Endothelial cell (in vitro differentiated cells): Measurements from ENCODE around the gene PRXL2B. TPM values are rescaled to one million over a fixed set of nuclear protein-coding genes. Genes with fewer than 3 reads are reported as not detected.

Experiments
- DNase-seq: peaks from one replicate; pipeline ENCODE4 v3.0.0; 2021; ENCODE audit warnings: low spot score
- H3K27ac Mint-ChIP-seq: one replicate; pipeline ENCODE4 v1.8.0; 2021; ENCODE audit warnings: mixed read lengths, inconsistent platforms; ENCODE audit not compliant: unreplicated experiment
- H3K27me3 Mint-ChIP-seq: one replicate; pipeline ENCODE4 v1.8.0; 2021; ENCODE audit warnings: mild to moderate bottlenecking, moderate library complexity, mixed read lengths, inconsistent platforms; ENCODE audit not compliant: unreplicated experiment
- H3K36me3 Mint-ChIP-seq: one replicate; pipeline ENCODE4 v1.8.0; 2021; ENCODE audit warnings: mild to moderate bottlenecking, low read depth, mixed read lengths, inconsistent platforms; ENCODE audit not compliant: unreplicated experiment
- H3K4me1 Mint-ChIP-seq: one replicate; pipeline ENCODE4 v1.8.0; 2021; ENCODE audit warnings: mild to moderate bottlenecking, mixed read lengths, inconsistent platforms; ENCODE audit not compliant: unreplicated experiment
- H3K4me3 Mint-ChIP-seq: one replicate; pipeline ENCODE4 v1.8.0; 2021; ENCODE audit warnings: mild to moderate bottlenecking, mixed read lengths, inconsistent platforms; ENCODE audit not compliant: unreplicated experiment
- H3K9me3 Mint-ChIP-seq: one replicate; pipeline ENCODE4 v1.8.0; 2021; ENCODE audit warnings: mixed read lengths, inconsistent platforms; ENCODE audit not compliant: unreplicated experiment
- CTCF ChIP-seq: fragments of 200-600 bp; sonication (generic); IDR thresholded peaks from one replicate; pipeline ENCODE4 v1.5.0; 2021; ENCODE audit warnings: antibody characterized with exemption; ENCODE audit not compliant: unreplicated experiment
- total RNA-seq: library from RNA; stranded (reverse); fragmentation: NEBNext Ultra II Directional; extraction: Animal tissue kit (Norgen Biotek cat#: 25700); gene quantifications from one replicate; pipeline ENCODE4 v1.2.1, GENCODE V29; 2021; ENCODE audit not compliant: unreplicated experiment

The PRXL2B gene
- total RNA-seq, 1 donor from 2014 or later, result 35.6 TPM

- Mint-ChIP-seq H3K36me3 (no peaks in the 10 kb centered on the region), H3K4me3 (no peak overlapping the region), H3K9me3 (no peaks in the 10 kb centered on the region), H3K27ac (no peak overlapping the region), H3K27me3 (peaks cover 6% of the 10 kb centered on the region), H3K4me1 (no peaks in the 10 kb centered on the region)
- TF ChIP-seq CTCF, result no peak
- DNase-seq, result no peak
These were observed 20.5 kb downstream of the PRXL2B start for GRCh38 chr1:2606881-2607621.

- peaks cover 8% of the 10 kb centered on the region for H3K27me3 Mint-ChIP-seq
- H3K36me3 Mint-ChIP-seq, result no peaks in the 10 kb centered on the region
- no peak overlapping the region for H3K27ac Mint-ChIP-seq
- H3K4me1 Mint-ChIP-seq, result no peaks in the 10 kb centered on the region
- no peak for DNase-seq
- TF ChIP-seq CTCF, result no peak
- no peak overlapping the region for H3K4me3 Mint-ChIP-seq
- no peaks in the 10 kb centered on the region for H3K9me3 Mint-ChIP-seq
These were observed 21.1 kb downstream of the PRXL2B start for GRCh38 chr1:2607641-2608091.

- TF ChIP-seq CTCF, result no peak
- Mint-ChIP-seq H3K4me3 (no peak overlapping the region), H3K4me1 (no peaks in the 10 kb centered on the region), H3K27me3 (peaks cover 8% of the 10 kb centered on the region), H3K27ac (no peak overlapping the region), H3K9me3 (no peaks in the 10 kb centered on the region), H3K36me3 (no peaks in the 10 kb centered on the region)
- no peak for DNase-seq
These were observed 22.9 kb downstream of the PRXL2B start for GRCh38 chr1:2609319-2610035.

GRCh38 chr1:2610036-2610959, 23.7 kb downstream of the PRXL2B start:
- H3K27me3 Mint-ChIP-seq, result peaks cover 8% of the 10 kb centered on the region
- no peak overlapping the region for H3K27ac Mint-ChIP-seq
- H3K4me3 Mint-ChIP-seq, result no peak overlapping the region
- peak; percentile 2 for DNase-seq
- H3K36me3 Mint-ChIP-seq, result no peaks in the 10 kb centered on the region
- no peaks in the 10 kb centered on the region for H3K4me1 Mint-ChIP-seq
- TF ChIP-seq CTCF, result no peak
- H3K9me3 Mint-ChIP-seq, result no peaks in the 10 kb centered on the region
